GM21390 (cell line): ENCODE measurements around the gene NUP107.

ENCODE experiments used
- ATAC-seq: cut with Tn5 transposase; IDR thresholded peaks from one replicate; pipeline ENCODE4 v1.9.1; 2021; ENCODE audit not compliant: unreplicated experiment

Gene NUP107

DNA sequence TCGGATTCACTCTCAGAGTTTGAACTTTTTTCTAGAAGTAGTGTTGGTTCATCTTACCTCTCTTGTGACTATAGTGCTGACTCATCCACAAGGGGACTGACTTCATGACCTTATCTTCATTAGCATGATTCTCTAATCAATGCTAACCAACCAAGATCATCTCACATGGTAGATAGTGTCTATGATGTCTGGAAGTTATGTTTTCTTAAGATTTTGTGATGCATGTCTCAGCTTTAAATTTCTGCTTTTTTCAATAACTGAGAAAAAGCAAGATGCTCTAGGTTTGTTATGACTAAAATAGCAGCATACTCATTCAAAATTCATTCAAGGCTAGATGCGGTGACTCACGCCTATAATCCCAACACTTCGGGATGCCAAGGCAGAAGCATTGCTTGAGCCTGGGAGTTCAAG, 46.9 kb downstream of the NUP107 start:
- ATAC-seq: no peak

GRCh38 chr12:68739891-68740290, 53.1 kb downstream of the NUP107 start:
- no peak for ATAC-seq

DNA sequence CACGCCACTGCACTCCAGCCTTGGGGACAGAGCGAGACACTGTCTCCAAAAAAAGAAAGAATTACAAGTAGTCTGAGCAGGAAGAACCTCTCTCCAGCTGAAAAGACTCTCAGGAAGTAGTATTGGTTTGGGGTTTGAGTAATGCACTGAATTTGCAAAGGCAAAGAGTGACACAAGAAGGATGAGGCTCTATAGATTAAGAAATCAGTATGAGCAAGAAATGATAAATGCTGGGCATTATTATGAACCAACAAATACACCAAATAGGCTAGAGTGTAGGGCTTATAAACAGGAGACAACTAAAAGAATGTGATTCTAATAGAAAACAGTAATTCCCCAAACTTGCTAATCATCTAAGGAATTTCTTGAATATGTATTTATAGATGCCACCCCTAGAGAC, 56.6 kb downstream of the NUP107 start:
- ATAC-seq: no peak

DNA sequence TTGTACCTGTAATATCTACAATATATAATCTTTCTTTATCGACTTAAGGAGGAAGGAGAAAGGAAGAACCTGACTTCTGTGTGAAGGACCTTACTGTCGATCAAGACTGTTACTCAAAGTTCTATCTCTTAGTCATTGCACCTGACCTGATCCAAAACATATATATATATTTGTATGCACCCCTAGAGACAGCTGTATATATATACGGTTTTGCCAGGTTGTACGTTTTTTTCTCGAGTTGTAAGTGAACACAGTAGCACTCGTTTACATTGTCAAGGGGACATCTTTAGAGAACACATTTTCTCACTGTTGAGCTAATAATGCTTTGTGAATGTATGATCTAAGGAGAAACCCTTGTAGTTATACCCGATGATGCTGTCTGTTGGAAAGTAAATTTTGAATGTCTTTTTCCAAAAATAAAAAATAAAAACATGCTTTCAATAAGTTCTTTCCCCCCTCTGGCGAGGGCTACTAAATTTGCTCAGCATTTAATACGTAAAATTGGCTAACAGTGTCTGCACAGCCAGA, 58.7 kb downstream of the NUP107 start:
- ATAC-seq: no peak

DNA sequence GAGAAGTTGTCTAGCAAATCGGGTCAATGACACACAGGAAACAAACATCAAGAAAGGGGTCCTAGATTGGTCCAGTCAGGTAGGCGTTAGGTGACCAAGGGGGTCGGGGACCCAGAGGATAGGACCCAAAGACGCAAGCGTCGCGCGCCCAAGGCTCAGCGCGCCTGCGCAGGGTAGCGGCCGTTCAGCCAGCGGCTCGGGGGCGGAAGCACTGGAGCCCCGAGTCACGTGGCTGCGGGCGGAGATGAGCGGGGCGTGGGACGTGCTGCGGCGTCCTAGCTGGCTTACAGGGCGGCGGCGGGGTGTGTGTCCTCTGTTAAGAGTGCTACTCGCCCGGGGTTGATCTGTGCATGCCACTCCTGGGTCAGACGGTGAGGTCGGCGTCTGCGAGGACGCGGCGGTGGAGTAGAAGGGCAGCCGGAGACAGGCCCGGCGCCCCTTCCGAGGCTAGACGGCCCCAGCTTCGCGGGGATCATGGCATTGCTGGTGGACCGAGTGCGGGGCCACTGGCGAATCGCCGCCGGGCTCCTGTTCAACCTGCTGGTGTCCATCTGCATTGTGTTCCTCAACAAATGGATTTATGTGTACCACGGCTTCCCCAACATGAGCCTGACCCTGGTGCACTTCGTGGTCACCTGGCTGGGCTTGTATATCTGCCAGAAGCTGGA, 59.3 kb downstream of the NUP107 start, which contains the start of gene SLC35E3:
SLC35E3 (plus strand) TSS at position 273 of the 668 bp plus-strand sequence; CDS start at position 475, 202 bp downstream.
- ATAC-seq: peak; percentile 96

DNA sequence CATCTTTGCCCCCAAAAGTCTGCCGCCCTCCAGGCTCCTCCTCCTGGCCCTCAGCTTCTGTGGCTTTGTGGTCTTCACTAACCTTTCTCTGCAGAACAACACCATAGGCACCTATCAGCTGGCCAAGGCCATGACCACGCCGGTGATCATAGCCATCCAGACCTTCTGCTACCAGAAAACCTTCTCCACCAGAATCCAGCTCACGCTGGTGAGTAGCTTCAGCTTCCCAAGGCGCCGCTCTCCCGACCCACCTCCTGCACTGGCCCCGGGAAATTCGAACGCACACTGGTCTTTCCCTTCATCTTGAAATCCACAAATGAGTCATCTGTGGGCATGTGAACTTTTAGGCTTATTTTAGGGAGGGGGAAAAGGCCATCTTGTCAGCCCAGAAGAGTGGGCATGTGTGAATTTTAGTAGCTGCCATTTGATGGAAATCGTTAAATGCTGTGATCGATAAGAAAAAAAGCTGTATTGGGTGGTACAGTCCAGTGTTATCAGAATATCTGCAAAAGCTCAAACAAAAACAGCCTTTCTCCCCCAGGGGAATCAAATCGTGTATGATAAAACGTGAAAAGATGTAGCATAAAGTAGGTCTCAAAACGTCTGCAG, 59.9 kb downstream of the NUP107 start:
- ATAC-seq: peak; percentile 42

- ATAC-seq: no peak
Observed at GRCh38 chr12:68749443-68749842, 62.7 kb downstream of the NUP107 start.

DNA sequence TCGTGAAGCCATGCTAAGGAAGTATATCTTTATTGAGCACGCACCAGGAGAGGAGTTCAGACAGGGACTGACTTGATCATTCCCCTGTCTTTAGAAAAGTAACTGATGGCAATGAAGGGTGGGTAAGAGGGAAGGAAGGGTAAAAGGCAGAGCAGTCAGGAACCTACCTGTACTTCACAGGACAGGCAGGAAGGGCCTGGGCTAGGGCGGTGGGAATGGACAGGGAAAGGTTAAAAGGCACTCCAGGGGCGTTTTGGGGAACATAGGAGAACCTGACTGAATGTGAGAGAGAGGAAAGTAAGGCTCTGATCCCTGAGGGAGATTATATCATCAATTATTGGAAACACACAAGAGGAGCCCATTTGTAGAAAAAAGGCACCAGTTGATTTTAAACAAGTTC, 63.1 kb downstream of the NUP107 start:
- ATAC-seq: no peak

DNA sequence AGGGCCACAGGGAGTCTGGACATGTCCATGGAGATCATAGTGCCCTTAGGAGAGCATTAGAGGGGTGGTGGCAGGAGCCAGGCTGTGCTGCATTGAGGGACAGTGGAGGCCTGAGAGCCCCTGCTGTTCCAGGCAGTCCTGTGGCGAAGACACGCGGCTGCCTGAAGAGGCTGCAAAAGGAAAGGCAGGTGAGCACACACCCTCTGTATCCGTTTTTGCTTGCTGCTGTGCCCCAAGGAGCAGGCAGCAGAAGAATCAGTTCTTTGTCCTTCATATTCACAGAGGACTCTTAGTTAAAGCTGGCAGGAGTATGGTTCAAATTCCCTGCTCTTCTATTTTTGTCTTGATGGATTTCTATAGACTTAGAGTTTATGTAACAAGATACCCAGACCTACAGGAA, 63.7 kb downstream of the NUP107 start:
- ATAC-seq: no peak

GRCh38 chr12:68755536-68756243, 68.9 kb downstream of the NUP107 start:
- ATAC-seq: no peak

DNA sequence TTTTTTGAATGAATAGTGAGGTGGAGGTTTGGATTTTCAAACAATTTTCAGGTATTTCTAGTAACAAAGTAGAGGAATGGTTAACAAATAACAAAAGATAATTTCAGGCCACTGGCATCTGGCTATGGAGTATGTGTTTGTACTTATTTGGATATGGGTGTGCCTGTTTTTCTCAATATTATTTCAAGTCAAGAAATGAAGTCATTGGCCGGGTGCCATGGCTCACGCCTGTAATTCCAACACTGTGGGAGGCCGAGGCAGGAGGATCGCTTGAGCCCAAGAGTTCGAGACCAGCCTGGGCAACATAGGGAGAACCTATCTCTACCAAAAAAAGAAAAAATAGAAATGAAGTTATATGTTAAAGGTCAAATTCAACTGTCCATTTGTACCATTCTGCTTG, 73.1 kb downstream of the NUP107 start:
- no peak for ATAC-seq

DNA sequence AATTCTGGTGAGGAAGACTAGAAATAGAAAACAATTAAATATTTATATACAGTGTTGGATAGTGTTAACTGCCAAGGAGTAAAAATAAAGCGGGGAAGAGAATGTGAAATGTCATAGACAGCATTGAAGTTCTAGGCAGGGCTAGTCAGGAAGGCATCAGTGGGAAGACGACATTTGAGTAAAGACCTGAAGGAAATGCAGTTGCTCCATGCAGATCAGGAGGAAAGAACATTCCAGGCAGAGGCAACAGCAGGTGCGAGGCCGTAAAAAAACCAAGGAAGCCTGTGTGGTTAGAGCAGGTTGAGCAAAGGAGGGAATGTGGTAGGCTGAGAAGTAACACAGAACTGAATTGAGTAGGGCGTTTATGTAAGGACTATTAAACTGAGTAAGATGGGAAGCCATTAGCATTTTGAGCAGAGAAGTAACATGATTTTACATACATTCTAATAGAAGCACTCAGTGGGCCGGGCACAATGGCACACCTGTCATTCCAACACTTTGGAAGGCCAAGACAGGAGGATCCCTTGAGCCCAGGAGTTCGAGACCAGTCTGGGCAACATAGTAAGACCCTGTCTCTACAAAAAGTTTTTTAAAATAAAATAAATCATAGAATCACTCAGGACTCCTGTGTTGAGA, 74.1 kb downstream of the NUP107 start:
- no peak for ATAC-seq

DNA sequence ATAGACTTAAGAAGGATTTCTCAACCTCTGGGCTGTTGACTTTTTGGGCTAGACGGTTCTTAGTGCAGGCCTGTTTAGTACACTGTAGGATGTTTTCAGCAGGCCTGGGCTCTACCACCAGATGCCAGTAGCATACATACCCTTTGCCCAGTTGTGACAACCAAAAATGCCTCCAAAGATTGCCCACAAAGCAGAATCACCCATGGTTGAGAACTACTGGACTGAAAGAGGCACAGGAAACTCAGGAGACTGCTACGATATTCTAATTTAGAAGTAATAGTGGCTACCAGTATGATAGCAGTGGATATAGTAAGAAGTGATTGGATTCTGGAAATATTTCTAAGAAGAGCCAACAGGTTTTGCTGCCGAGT, 74.6 kb downstream of the NUP107 start:
- no peak for ATAC-seq

DNA sequence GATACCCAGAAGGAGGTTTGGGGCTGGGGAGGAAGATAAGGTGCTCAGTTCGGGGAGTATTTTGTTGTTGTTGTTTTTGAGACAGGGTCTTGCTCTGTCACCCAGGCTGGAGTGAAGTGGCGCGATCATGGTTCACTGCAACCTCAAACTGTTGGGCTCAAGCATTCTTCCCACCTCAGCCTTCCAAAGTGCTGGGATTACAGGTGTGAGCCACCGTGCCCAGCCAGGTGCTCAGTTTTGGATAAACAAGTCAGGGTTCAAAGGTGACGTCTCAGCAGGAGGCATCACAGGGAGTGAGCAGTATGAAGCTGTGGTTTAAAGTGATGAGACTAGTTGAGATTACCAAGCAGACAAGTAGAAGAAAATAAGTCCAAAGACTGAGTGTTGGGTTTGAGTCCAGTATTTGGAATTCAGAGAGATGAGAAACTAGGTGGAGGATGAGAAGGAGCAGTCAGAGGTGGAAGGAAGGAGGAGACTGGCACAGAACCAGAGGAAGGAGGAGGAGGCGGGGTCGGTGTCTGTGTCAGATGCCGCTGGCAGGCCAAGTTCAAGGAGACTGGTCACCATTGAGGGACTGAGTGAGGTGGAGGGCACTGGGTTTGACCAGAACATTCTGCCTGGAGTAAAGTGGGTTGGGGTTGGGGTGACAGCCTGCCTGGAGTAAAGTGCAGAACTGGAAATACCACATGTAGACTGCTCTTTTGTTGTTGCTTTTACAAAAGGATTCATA, 75.3 kb downstream of the NUP107 start:
- ATAC-seq: no peak

- no peak for ATAC-seq
Observed at GRCh38 chr12:68762691-68763090, 75.9 kb downstream of the NUP107 start.

DNA sequence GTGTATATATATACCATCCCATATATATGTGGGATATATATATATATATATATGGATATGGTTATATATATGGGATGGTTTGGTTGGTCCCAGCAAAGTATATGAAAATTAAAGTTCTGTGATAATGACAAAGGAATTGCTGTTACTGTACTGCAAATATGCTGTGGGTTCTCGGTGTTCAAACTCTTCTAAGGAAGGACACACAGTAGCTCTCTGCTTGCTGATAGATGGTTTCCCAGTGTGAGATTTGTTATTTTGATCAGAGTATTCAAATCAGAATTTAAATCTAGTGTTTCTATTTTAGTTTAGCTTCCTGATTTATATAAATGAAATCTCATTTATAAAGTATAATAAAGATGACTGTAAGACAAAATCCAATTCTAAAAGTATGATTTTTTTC, 78.9 kb downstream of the NUP107 start:
- no peak for ATAC-seq

DNA sequence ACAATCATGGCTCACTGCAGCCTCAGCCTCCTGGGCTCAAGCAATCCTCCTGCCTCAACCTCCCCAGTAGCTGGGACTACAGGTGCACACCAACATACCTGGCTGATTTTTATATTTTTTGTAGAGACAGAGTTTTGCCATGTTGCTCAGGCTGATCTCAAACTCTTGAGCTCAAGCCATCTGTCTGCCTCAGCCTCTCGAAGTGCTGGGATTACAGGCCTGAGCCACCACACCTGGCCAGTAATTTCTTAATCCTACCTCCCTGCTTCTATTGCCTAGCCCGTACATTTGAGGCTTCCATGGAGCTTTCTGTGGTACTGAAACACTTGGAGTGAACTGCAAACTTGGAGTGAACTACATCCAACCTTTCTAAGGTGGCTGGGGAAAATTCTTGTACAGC, 79.9 kb downstream of the NUP107 start:
- ATAC-seq: no peak

DNA sequence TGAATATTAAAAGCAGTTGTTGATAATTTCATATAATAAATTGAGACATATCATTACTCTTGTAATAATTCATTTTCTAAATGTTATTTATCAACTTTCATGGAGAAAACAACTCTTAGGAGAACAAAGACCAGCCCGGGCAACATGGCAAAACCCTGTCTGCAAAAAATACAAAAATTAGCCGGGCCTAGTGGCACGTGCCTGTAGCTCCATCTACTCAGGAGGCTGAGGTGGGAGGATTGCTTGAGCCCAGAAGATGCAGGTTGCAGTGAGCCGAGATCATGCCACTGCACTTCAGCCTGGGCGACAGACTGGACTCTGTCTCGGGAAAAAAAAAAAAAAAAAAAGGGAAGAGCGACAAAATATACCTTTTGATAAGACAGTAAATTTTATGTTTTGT, 80.4 kb downstream of the NUP107 start:
- no peak for ATAC-seq

- ATAC-seq: no peak
Observed at GRCh38 chr12:68768431-68768939, 81.7 kb downstream of the NUP107 start.

DNA sequence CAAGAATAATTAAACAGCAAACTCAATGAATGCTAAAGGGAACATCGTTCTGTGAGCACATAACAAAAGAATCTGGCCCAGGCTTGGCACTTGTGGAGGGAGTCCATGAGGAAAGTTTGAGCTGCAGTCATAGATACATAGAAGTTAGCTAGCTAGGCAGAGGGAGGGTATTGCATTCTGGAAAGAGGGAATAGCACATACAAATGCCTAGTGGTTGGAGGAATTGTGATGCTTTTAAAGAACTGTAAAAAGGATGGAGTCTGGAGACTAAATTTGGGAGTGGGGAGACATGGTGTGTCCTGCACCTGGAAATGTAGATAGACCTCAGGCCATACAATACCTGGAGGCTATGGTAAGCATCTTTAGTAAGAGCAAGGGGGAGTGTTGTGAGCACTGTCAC, 83.2 kb downstream of the NUP107 start:
- ATAC-seq: no peak
